ENCODE results near the gene TBX3.

Gene TBX3

DNA sequence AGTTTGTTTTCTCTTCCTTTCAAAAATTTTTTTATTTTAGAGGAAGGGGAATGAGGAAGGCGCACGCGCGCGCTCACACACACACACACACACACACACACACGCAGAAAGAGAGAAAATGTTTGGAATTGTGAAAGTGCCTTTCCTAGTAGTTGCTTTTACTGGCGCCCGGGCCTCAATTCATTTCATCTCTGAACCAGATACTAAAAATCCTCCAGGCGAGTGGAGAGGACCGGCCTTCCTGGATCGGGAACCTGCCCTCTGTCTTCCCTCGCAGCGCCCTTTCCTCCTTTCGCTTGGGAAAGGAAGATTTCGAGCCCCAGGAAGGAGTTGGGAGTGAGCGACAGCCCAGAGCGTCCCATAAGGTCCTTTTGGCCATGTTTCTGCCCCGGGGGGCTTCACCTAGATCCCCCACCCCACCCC, 7.8 kb upstream of the TBX3 start:
- no peak for TF ChIP-seq TOX (CRISPR knock-in tag; IDR thresholded peaks at IDR 0.05; ENCODE audit: borderline replicate concordance)
- ATAC-seq, result no peak

DNA sequence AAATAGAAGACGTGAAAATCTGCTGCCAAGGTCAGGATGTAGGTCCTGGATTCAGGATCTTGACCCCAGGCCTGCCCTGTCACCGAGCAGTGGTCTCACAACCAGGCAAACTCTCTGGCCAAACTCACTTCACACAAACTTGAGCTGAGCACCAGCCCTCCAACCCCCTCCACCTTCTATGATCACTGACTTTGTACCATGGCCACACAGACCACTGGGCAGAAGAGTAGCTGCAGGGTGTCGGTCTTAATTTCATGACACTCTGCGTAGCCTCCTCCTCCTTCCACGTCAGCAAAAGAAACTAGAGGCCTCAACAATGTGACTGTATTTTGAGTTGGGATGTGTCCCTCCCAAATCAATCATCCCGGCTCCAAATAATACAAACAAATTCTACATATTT, 7.2 kb upstream of the TBX3 start:
- no peak for TF ChIP-seq SNAI2 (CRISPR knock-in tag; IDR thresholded peaks at IDR 0.05)
- TF ChIP-seq ZNF8 (CRISPR knock-in tag; IDR thresholded peaks at IDR 0.05), result no peak
- TF ChIP-seq ZC3H10 (CRISPR knock-in tag; IDR thresholded peaks at IDR 0.05), result no peak
- no peak for TF ChIP-seq RARB (CRISPR knock-in tag; IDR thresholded peaks at IDR 0.05)
- no peak for TF ChIP-seq OSR1 (CRISPR knock-in tag; IDR thresholded peaks at IDR 0.05)
- no peak for TF ChIP-seq ZFP3 (CRISPR knock-in tag; IDR thresholded peaks at IDR 0.05)
- no peak for TF ChIP-seq TCF4 (CRISPR knock-in tag; IDR thresholded peaks at IDR 0.05; ENCODE audit: borderline replicate concordance)
- no peak for TF ChIP-seq TOX (CRISPR knock-in tag; IDR thresholded peaks at IDR 0.05; ENCODE audit: borderline replicate concordance)
- TF ChIP-seq ZNF70 (CRISPR knock-in tag; IDR thresholded peaks at IDR 0.05), result no peak
- TF ChIP-seq BACH2 (CRISPR knock-in tag; IDR thresholded peaks at IDR 0.05; ENCODE audit: borderline replicate concordance), result no peak
- no peak for TF ChIP-seq PPARA (CRISPR knock-in tag; IDR thresholded peaks at IDR 0.05; ENCODE audit: borderline replicate concordance)
- ATAC-seq, result no peak

DNA sequence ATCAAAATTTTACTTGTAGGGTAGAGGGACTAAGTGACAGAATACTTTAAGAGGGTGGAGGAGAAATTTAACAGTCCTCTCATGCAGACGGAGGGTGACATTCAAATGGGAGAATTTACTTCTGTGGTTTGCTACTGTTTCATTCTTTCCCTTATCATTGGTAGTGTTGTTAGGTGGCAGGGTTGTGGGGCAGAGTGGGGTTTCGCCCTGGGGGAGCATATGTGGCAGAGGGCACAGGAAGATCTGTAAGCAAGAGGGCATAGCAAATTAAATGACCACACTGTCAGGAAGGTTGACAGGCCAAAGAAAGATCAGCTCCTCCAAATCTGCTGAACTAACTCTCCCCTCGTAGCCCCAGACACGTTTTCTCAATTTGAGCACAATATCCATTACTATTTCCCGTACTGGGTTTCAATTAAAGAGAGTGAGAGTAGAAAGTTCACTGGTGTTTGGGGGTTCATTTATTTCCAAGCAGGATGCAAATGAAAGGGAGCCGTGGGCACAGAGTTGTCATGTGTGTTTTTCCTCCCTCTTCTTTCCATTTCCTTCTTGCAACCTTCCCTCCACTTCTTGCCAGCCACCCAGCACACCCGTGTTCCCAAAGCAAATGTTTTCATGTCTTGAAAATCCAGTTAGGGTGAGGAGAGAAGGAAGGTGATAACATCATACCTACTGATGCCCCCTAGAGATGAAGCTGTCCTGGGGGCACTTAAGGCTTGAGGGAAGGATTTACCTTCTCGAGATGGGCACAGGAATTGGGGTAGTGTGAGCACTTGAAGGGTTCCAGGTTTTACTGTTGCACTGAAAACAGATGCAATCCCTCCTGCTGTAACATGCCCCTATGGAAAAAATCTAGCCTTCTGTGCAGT, 6.5 kb upstream of the TBX3 start:
- no peak for ATAC-seq
- TF ChIP-seq SNAI2 (CRISPR knock-in tag; IDR thresholded peaks at IDR 0.05) (no peak), ZFP3 (CRISPR knock-in tag; IDR thresholded peaks at IDR 0.05) (no peak), ZNF8 (CRISPR knock-in tag; IDR thresholded peaks at IDR 0.05) (no peak), OSR1 (CRISPR knock-in tag; IDR thresholded peaks at IDR 0.05) (no peak), PPARA (CRISPR knock-in tag; IDR thresholded peaks at IDR 0.05; ENCODE audit: borderline replicate concordance) (no peak), ARNTL (CRISPR knock-in tag; IDR thresholded peaks at IDR 0.05; ENCODE audit: borderline replicate concordance, low read depth) (no peak), ZC3H10 (CRISPR knock-in tag; IDR thresholded peaks at IDR 0.05) (no peak), RARB (CRISPR knock-in tag; IDR thresholded peaks at IDR 0.05) (no peak)
- TF ChIP-seq, protein P1, sequence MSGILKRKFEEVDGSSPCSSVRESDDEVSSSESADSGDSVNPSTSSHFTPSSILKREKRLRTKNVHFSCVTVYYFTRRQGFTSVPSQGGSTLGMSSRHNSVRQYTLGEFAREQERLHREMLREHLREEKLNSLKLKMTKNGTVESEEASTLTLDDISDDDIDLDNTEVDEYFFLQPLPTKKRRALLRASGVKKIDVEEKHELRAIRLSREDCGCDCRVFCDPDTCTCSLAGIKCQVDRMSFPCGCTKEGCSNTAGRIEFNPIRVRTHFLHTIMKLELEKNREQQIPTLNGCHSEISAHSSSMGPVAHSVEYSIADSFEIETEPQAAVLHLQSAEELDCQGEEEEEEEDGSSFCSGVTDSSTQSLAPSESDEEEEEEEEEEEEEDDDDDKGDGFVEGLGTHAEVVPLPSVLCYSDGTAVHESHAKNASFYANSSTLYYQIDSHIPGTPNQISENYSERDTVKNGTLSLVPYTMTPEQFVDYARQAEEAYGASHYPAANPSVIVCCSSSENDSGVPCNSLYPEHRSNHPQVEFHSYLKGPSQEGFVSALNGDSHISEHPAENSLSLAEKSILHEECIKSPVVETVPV (CRISPR knock-in tag; IDR thresholded peaks at IDR 0.05), result no peak
- TF ChIP-seq, protein P2, sequence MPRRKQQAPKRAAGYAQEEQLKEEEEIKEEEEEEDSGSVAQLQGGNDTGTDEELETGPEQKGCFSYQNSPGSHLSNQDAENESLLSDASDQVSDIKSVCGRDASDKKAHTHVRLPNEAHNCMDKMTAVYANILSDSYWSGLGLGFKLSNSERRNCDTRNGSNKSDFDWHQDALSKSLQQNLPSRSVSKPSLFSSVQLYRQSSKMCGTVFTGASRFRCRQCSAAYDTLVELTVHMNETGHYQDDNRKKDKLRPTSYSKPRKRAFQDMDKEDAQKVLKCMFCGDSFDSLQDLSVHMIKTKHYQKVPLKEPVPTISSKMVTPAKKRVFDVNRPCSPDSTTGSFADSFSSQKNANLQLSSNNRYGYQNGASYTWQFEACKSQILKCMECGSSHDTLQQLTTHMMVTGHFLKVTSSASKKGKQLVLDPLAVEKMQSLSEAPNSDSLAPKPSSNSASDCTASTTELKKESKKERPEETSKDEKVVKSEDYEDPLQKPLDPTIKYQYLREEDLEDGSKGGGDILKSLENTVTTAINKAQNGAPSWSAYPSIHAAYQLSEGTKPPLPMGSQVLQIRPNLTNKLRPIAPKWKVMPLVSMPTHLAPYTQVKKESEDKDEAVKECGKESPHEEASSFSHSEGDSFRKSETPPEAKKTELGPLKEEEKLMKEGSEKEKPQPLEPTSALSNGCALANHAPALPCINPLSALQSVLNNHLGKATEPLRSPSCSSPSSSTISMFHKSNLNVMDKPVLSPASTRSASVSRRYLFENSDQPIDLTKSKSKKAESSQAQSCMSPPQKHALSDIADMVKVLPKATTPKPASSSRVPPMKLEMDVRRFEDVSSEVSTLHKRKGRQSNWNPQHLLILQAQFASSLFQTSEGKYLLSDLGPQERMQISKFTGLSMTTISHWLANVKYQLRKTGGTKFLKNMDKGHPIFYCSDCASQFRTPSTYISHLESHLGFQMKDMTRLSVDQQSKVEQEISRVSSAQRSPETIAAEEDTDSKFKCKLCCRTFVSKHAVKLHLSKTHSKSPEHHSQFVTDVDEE (CRISPR knock-in tag; IDR thresholded peaks at IDR 0.05), result no peak
- TF ChIP-seq, protein P3, sequence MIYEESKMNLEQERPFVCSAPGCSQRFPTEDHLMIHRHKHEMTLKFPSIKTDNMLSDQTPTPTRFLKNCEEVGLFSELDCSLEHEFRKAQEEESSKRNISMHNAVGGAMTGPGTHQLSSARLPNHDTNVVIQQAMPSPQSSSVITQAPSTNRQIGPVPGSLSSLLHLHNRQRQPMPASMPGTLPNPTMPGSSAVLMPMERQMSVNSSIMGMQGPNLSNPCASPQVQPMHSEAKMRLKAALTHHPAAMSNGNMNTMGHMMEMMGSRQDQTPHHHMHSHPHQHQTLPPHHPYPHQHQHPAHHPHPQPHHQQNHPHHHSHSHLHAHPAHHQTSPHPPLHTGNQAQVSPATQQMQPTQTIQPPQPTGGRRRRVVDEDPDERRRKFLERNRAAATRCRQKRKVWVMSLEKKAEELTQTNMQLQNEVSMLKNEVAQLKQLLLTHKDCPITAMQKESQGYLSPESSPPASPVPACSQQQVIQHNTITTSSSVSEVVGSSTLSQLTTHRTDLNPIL (CRISPR knock-in tag; IDR thresholded peaks at IDR 0.05; ENCODE audit: low read depth), result no peak

DNA sequence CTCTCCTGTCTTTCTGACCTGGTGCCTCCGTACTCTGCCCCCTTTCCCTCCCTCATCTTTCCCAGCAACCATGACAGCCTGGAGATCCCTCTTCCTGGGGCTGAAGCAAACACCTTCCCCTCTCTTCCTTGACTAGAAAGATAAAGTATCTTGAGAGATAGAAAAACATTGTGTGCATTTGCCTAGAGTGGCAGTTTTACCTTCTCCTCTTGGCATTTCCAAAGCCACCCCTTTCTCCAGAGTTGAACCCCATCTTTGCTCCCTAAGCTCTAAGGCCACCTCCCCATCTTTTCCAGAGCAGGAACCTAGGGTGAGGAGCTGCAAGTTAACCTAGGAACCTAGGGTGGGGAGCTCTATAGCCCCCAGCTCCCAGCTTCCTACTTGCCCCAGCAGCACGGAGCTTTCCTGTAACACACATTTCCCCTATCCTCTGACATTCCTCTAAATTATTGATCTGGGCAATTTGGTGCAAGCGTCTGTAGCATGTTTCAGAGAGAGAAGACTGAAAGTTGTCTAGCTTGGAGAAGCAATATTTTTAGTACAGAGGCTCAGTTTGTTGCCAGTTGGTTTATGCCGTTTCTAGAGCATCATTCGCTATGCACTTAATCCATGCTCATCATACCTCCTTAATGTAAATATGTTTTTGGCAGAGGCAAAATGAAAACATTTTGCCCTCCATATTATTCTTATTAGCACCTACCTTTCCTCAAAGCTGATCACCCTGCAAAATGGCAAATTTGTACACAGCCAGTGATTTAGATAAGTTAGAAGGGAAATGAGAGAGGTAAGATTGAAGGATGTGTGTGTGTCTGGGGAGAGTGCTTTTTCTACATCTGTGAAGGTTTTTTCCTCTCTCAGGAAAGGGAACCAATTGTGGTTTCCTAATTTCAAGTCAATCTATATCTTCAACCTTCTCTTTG, 5.4 kb upstream of the TBX3 start:
- ATAC-seq, result no peak
- TF ChIP-seq SNAI2 (CRISPR knock-in tag; IDR thresholded peaks at IDR 0.05) (no peak), ZFP3 (CRISPR knock-in tag; IDR thresholded peaks at IDR 0.05) (no peak), BACH2 (CRISPR knock-in tag; IDR thresholded peaks at IDR 0.05; ENCODE audit: borderline replicate concordance) (no peak), ISL1 (CRISPR knock-in tag; IDR thresholded peaks at IDR 0.05) (no peak), PPARA (CRISPR knock-in tag; IDR thresholded peaks at IDR 0.05; ENCODE audit: borderline replicate concordance) (no peak), ARNTL (CRISPR knock-in tag; IDR thresholded peaks at IDR 0.05; ENCODE audit: borderline replicate concordance, low read depth) (no peak), CSDC2 (CRISPR knock-in tag; IDR thresholded peaks at IDR 0.05) (no peak), ZC3H10 (CRISPR knock-in tag; IDR thresholded peaks at IDR 0.05) (no peak), ZFP30 (CRISPR knock-in tag; IDR thresholded peaks at IDR 0.05) (no peak), TOX (CRISPR knock-in tag; IDR thresholded peaks at IDR 0.05; ENCODE audit: borderline replicate concordance) (no peak), ZNF565 (CRISPR knock-in tag; conservative IDR thresholded peaks at IDR 0.05; ENCODE audit: low read depth) (no peak)
- TF ChIP-seq, protein P2 (CRISPR knock-in tag; IDR thresholded peaks at IDR 0.05), result no peak
- TF ChIP-seq, protein P4, sequence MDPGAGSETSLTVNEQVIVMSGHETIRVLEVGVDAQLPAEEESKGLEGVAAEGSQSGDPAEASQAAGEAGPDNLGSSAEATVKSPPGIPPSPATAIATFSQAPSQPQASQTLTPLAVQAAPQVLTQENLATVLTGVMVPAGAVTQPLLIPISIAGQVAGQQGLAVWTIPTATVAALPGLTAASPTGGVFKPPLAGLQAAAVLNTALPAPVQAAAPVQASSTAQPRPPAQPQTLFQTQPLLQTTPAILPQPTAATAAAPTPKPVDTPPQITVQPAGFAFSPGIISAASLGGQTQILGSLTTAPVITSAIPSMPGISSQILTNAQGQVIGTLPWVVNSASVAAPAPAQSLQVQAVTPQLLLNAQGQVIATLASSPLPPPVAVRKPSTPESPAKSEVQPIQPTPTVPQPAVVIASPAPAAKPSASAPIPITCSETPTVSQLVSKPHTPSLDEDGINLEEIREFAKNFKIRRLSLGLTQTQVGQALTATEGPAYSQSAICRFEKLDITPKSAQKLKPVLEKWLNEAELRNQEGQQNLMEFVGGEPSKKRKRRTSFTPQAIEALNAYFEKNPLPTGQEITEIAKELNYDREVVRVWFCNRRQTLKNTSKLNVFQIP (CRISPR knock-in tag; IDR thresholded peaks at IDR 0.05; ENCODE audit: borderline replicate concordance, low read depth), result no peak
